Astrocyte (in vitro differentiated cells and primary cell): ENCODE measurements around the gene VCL.

Source experiments
- EZH2 ChIP-seq: IDR thresholded peaks from 2 replicates; pipeline ENCODE4 v1.6.1; 2012; ENCODE audit warnings: mild to moderate bottlenecking, low read length, inconsistent platforms; ENCODE audit not compliant: insufficient read depth
- TF ChIP-seq, protein P1 (sequence below): IDR thresholded peaks from 2 replicates; pipeline ENCODE4 v1.5.1; 2011; ENCODE audit warnings: low read depth, mild to moderate bottlenecking, inconsistent platforms, low read length, moderate library complexity; ENCODE audit not compliant: insufficient read depth

DNA sequence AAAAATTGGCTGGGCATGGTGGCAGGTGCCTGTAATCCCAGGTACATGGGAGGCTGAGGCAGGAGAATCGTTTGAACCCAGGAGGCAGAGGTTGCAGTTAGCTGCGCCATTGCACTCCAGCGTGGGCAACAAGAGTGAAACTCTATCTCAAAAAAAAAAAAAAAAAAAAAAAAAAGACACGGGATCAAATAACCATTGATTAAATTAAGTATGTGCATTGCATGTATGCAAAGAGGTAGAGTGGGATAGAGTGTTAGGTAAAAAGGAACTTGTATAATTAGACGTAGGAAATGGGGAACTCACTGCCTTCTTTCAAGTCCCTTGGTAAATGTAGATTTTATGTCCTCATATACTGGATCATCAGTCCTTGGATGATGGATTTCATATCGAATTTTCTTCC lies 13.1 kb downstream of the VCL start:
- TF ChIP-seq, protein P1, sequence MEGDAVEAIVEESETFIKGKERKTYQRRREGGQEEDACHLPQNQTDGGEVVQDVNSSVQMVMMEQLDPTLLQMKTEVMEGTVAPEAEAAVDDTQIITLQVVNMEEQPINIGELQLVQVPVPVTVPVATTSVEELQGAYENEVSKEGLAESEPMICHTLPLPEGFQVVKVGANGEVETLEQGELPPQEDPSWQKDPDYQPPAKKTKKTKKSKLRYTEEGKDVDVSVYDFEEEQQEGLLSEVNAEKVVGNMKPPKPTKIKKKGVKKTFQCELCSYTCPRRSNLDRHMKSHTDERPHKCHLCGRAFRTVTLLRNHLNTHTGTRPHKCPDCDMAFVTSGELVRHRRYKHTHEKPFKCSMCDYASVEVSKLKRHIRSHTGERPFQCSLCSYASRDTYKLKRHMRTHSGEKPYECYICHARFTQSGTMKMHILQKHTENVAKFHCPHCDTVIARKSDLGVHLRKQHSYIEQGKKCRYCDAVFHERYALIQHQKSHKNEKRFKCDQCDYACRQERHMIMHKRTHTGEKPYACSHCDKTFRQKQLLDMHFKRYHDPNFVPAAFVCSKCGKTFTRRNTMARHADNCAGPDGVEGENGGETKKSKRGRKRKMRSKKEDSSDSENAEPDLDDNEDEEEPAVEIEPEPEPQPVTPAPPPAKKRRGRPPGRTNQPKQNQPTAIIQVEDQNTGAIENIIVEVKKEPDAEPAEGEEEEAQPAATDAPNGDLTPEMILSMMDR: no peak
- no peak for TF ChIP-seq EZH2
